ENCODE results near the gene KPNA6.
"Not testable (repeated sequence)": the region's sequence is repeated elsewhere in the genome, so short reads cannot be mapped to it uniquely, and the experiment has no call there.

KPNA6 gene

GRCh38 chr1:32138965-32139364, 31.1 kb downstream of the KPNA6 start:
- no peak for TF ChIP-seq CTCF (IDR thresholded peaks at IDR 0.05; ENCODE audit: borderline replicate concordance, control extremely low read depth, extremely low read depth, insufficient read depth, missing control alignments)
- no peak for DNase-seq (ENCODE audit: low spot score)
- in situ Hi-C loops (cut with MboI; ENCODE audit: low sequenced_read_pairs, unreplicated experiment) = no loop called here

- in situ Hi-C loops (cut with MboI; ENCODE audit: low sequenced_read_pairs, unreplicated experiment) = no loop called here
Observed at GRCh38 chr1:32142446-32143301, 34.8 kb downstream of the KPNA6 start.

GRCh38 chr1:32143302-32143695, 35.4 kb downstream of the KPNA6 start:
- DNase-seq (ENCODE audit: low spot score); in situ Hi-C loops (cut with MboI; ENCODE audit: low sequenced_read_pairs, unreplicated experiment): not testable (repeated sequence)

More at GRCh38 chr1:32142446-32143301, 34.8 kb downstream of the KPNA6 start:
- no peak for DNase-seq (ENCODE audit: low spot score)
- TF ChIP-seq CTCF (IDR thresholded peaks at IDR 0.05; ENCODE audit: borderline replicate concordance, control extremely low read depth, extremely low read depth, insufficient read depth, missing control alignments) = no peak

GRCh38 chr1:32144033-32144432, 36.2 kb downstream of the KPNA6 start:
- no peak for TF ChIP-seq CTCF (IDR thresholded peaks at IDR 0.05; ENCODE audit: borderline replicate concordance, control extremely low read depth, extremely low read depth, insufficient read depth, missing control alignments)
- no peak for DNase-seq (ENCODE audit: low spot score)
- in situ Hi-C loops (cut with MboI; ENCODE audit: low sequenced_read_pairs, unreplicated experiment) = no loop called here

- in situ Hi-C loops (cut with MboI; ENCODE audit: low sequenced_read_pairs, unreplicated experiment); DNase-seq (ENCODE audit: low spot score): not testable (repeated sequence)
Observed at GRCh38 chr1:32147799-32148198, 39.9 kb downstream of the KPNA6 start.

GRCh38 chr1:32150847-32151246, 43.0 kb downstream of the KPNA6 start:
- no peak for TF ChIP-seq CTCF (IDR thresholded peaks at IDR 0.05; ENCODE audit: borderline replicate concordance, control extremely low read depth, extremely low read depth, insufficient read depth, missing control alignments)
- DNase-seq (ENCODE audit: low spot score) = no peak
- in situ Hi-C loops (cut with MboI; ENCODE audit: low sequenced_read_pairs, unreplicated experiment) = no loop called here

GRCh38 chr1:32151319-32151787, 43.5 kb downstream of the KPNA6 start:
- in situ Hi-C loops (cut with MboI; ENCODE audit: low sequenced_read_pairs, unreplicated experiment) = no loop called here
- DNase-seq (ENCODE audit: low spot score) = no peak
- no peak for TF ChIP-seq CTCF (IDR thresholded peaks at IDR 0.05; ENCODE audit: borderline replicate concordance, control extremely low read depth, extremely low read depth, insufficient read depth, missing control alignments)

Data from GM13976 (cell line).